ENCODE results near the gene CRKL.
"Not testable (repeated sequence)": the region's sequence is repeated elsewhere in the genome, so short reads cannot be mapped to it uniquely, and the experiment has no call there.

CRKL gene

DNA sequence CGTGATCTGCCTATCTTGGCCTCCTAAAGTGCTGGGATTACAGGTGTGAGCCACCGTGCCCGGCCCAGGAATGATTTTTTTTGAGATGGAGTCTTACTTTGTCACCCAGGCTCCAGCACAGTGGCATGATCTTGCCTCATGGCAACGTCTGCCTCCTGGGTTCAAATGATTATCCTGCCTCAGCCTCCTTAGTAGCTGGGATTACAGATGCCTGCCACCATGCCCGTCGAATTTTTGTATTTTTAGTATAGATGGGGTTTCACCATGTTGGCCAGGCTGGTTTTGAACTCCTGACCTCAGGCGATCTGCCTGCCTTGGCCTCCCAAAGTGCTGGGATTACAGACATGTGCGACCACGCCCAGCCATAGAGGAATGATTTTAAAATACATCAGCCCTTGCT is 17.8 kb downstream of the CRKL start:
- DNase-seq: not testable (repeated sequence)

- DNase-seq: not testable (repeated sequence)
Measured at GRCh38 chr22:20935780-20936539, 18.8 kb downstream of the CRKL start.

GRCh38 chr22:20937031-20937793 is 20.0 kb downstream of the CRKL start:
- no peak for DNase-seq

- DNase-seq: no peak
Measured at GRCh38 chr22:20937794-20938671, 20.8 kb downstream of the CRKL start.

- not testable (repeated sequence) for DNase-seq
Measured at GRCh38 chr22:20939457-20940185, 22.4 kb downstream of the CRKL start.

- no peak for DNase-seq
Measured at GRCh38 chr22:20940186-20940651, 23.0 kb downstream of the CRKL start.

DNA sequence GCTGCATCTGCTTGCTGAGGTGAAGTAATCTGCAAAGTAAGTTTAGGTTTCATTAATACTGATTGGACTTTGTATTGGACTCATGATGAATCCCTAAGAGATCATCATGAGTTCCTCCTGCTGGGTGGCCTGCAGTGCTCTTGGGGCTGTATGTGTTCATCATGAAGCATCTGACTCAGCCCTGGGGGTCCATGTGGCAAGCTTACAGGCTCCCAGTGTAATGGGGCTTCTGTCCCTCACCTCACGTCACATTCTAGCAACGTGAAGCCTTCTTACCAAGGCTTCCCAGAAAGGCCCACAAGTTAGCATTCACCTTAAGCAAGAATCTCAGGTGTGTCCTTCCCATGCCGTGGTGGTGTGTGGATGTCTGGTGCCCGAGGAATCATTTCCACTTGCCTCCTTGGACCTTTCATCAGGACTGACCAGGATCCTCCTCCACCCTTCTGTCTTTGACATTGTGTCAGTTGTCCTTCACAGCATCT is 23.7 kb downstream of the CRKL start:
- no peak for DNase-seq

GRCh38 chr22:20942203-20942902 is 25.1 kb downstream of the CRKL start:
- DNase-seq: not testable (repeated sequence)

- DNase-seq: no peak
Measured at GRCh38 chr22:20943104-20943933, 26.1 kb downstream of the CRKL start.

DNA sequence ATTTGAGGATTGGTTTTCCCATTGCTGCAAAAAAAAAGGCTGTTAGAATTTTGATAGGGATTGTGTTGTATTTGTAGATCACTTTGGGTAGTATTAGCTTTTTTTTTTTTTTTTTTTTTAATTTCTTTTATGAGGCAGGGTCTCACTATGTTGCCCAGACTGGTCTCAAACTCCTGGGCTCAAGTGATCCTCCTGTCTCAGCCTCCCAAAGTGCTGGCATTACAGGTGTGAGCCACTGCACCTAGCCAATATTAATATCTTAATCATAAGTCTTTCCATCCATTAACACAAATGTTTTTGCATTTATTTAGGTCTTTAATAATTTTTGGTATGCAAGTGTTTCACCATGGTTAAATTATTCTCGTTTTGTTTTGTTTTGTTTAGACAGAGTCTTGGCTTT is 26.8 kb downstream of the CRKL start:
- no peak for DNase-seq

DNA sequence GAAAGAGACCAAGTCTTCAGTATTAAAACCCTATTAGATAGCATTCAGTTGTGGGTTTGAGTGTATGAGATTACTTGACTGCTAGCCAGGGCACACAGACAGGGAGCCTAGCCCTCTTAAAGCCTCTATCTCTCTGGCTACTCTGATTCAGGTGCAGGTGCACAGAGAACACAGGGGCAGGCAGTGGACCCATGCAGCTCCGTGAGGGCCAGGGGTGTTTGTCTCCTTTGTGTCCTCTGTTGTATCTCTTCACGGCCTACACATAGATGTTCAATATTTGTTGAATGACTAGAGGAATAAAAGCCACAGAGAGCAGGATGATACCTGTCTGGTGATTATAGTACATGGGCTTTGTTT is 28.3 kb downstream of the CRKL start:
- no peak for DNase-seq

- DNase-seq: no peak
Measured at GRCh38 chr22:20946080-20946986, 29.1 kb downstream of the CRKL start.

- no peak for DNase-seq
Measured at GRCh38 chr22:20946991-20947390, 29.8 kb downstream of the CRKL start.

DNA sequence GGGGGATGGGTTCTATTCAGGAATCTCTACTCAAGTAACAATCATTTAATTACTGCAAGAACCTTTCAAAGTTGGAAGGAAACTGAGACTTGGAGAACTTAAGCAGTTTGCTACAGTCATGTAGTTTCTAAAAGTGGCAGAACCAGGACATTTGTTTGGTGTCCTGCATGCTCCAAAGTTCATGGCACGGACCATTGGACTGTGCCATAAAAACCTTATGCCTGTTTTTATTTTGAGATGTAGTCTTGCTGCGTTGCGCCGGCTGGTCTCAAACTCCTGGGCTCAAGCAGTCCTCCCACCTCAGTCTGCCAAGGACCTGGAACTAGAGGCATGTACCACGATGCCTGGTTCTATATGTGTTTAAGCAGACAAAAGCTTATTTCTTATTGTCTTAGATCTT is 31.2 kb downstream of the CRKL start:
- DNase-seq: no peak

GRCh38 chr22:20948989-20949388 is 31.8 kb downstream of the CRKL start:
- DNase-seq: no peak

- no peak for DNase-seq
Measured at GRCh38 chr22:20949698-20950183, 32.5 kb downstream of the CRKL start.

DNA sequence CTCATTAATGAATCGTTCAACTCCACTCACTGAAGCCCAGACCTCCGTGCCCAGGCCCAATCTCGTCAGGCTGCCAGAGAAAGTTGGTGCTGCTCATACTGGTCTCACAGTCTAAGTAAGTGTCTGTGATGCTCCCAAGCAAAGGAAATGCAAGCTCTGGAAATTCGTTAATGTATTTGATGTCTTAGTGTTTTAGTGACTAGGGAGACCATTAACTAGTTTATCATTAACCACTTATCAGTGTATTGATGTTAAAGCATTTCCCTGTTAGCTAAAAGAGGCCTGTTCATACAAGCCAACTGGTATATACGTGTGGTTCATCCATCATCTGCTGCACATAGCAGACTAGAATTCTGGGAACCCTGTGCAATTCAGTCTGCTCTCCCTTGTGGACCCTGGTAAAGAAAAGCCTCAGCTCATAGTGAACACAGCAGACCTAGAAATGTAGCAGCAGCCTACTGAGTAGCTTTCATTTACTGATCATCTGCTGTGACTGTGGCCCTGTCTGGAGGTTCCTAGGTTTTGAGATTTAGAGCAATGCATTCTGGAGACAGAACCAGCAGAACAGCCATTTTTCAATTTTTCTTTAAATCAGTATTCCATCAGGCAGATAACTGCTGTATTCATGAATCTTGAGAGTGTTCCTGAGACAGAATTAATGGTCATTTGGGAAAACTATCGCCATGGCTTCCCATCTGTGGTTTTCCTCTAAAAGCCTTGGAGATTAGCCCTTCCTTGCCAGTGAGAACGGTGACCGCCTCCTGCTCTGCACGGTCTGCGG is 34.1 kb downstream of the CRKL start:
- DNase-seq: no peak

DNA sequence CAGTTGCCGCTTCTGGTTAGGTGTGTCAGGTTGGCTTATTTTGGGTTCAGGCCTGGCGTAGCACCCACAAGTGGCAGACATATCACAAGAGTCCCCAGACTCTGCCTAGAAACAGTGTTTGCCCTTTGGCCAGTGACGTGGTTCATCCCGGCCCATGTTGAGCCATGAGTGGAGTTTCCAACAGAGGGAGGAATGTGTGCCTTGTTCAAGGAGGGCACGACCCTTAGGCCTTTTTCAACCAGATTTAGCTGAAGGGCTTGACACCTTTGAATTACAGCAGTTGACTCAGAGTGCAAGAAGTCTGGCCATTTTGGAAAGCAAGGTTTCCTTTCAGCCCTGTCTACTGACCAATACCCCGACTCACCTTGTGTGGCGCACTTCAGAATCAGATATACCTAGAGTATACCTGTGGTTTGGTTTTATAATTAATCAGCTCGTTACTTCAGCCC is 34.7 kb downstream of the CRKL start:
- DNase-seq: no peak

All from stimulated activated CD4-positive, alpha-beta T cell treated with anti-CD3 and anti-CD28 coated beads, Interleukin-15, amount 100 ng/mL, for 24 hours (primary cell).